ENCODE results near the gene KRTDAP.

- TF ChIP-seq TCF12 (IDR thresholded peaks at IDR 0.05; ENCODE audit: low read depth): no peak
- TF ChIP-seq MAX (IDR thresholded peaks at IDR 0.05): no peak
- TF ChIP-seq NFIC (IDR thresholded peaks at IDR 0.05): no peak
- TF ChIP-seq REST (IDR thresholded peaks at IDR 0.05; ENCODE audit: low read depth): no peak
- TF ChIP-seq TEAD4 (IDR thresholded peaks at IDR 0.05): no peak
- no peak for TF ChIP-seq ZBTB7A (IDR thresholded peaks at IDR 0.05; ENCODE audit: low read depth)
- no peak for TF ChIP-seq CREB1 (IDR thresholded peaks at IDR 0.05; ENCODE audit: low read depth)
- TF ChIP-seq EGR1 (IDR thresholded peaks at IDR 0.05): no peak
- TF ChIP-seq EP300 (IDR thresholded peaks at IDR 0.05; ENCODE audit: borderline replicate concordance): no peak
- no peak for TF ChIP-seq CEBPB (IDR thresholded peaks at IDR 0.05)
- no peak for TF ChIP-seq FOXM1 (IDR thresholded peaks at IDR 0.05; ENCODE audit: borderline replicate concordance, low read depth)
- no peak for TF ChIP-seq YY1 (IDR thresholded peaks at IDR 0.05; ENCODE audit: low read depth)
- no peak for TF ChIP-seq TAF1 (IDR thresholded peaks at IDR 0.05; ENCODE audit: low read depth)
Measured at GRCh38 chr19:35512831-35513627, 22.8 kb upstream of the KRTDAP start.
